DND-41 (cell line): ENCODE data around the gene OR8K5.

Source experiments
- CTCF ChIP-seq: IDR thresholded peaks from 2 replicates; pipeline ENCODE4 v1.5.1; 2012; ENCODE audit warnings: borderline replicate concordance, low read length, moderate library complexity, mild to moderate bottlenecking; ENCODE audit not compliant: poor library complexity, severe bottlenecking; ENCODE audit errors: extremely low read depth
- EZH2 ChIP-seq: IDR thresholded peaks from 3 replicates; pipeline ENCODE4 v1.6.1; 2012; ENCODE audit warnings: borderline replicate concordance, low read depth, mild to moderate bottlenecking, moderate library complexity, low read length, inconsistent platforms; ENCODE audit not compliant: severe bottlenecking

DNA sequence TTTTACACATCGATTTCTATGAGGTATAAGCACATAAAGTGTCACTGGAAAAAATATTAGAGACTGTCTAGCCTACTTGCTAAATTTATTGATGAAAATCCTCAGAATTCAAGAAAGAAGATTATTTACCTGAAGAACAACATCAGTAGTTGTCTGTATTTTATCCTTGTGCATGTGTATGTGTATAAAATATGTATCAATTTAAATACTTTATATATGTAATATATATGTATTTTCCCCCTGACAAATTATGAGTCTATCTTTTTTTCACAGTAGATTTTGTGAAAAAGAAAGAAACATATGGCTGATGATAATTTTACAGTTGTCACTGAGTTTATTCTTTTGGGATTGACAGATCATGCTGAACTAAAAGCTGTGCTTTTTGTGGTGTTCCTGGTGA lies 16.2 kb upstream of the OR8K5 start, which contains the start of gene OR5J2:
- TF ChIP-seq CTCF (no peak), EZH2 (no peak)
